HCT116 (cell line): Measurements from ENCODE around the gene DEFB115.

ENCODE experiments used
- CTCF ChIP-seq, 3 experiments: fragments of 200-600 bp in 1 of 3; sonication (generic) in 1 of 3; IDR thresholded peaks in 2 of 3; conservative IDR thresholded peaks in 1 of 3; 2 replicates each; pipeline ENCODE4 v1.5.1; 2012 to 2017; ENCODE audit warnings: low read depth in 2 of 3, low read length in 2 of 3, antibody characterized with exemption in 1 of 3, borderline replicate concordance in 1 of 3, control low read depth in 1 of 3, mild to moderate bottlenecking in 1 of 3, mixed read lengths in 1 of 3, mixed run types in 1 of 3, moderate library complexity in 1 of 3; ENCODE audit not compliant: insufficient read depth in 1 of 3
- EGR1 ChIP-seq: IDR thresholded peaks from 2 replicates; pipeline ENCODE4 v1.6.1; 2012; ENCODE audit warnings: low read depth
- EZH2 ChIP-seq: fragments of 200-600 bp; sonication (generic); IDR thresholded peaks from 2 replicates; pipeline ENCODE4 v1.6.1; 2017; ENCODE audit warnings: antibody characterized with exemption, mixed run types
- JUND ChIP-seq: IDR thresholded peaks from 2 replicates; pipeline ENCODE4 v1.6.1; 2012
- POLR2A ChIP-seq: IDR thresholded peaks from 2 replicates; pipeline ENCODE4 v1.7.0; 2011; ENCODE audit warnings: borderline replicate concordance; ENCODE audit not compliant: insufficient read depth, insufficient read length; ENCODE audit errors: extremely low read depth
- POLR2AphosphoS5 ChIP-seq: IDR thresholded peaks from 2 replicates; pipeline ENCODE4 v1.6.1; 2011; ENCODE audit warnings: mild to moderate bottlenecking, low read depth, low read length, moderate library complexity
- RAD21 ChIP-seq: IDR thresholded peaks from 2 replicates; pipeline ENCODE4 v1.6.1; 2012; ENCODE audit warnings: low read depth, mild to moderate bottlenecking
- REST ChIP-seq: IDR thresholded peaks from 2 replicates; pipeline ENCODE4 v1.6.1; 2012; ENCODE audit warnings: low read depth
- ZBTB33 ChIP-seq: IDR thresholded peaks from 2 replicates; pipeline ENCODE4 v1.6.1; 2011; ENCODE audit warnings: mild to moderate bottlenecking, low read length, moderate library complexity; ENCODE audit not compliant: insufficient replicate concordance; ENCODE audit errors: extremely low read depth
- TF ChIP-seq, protein P1 (sequence below): IDR thresholded peaks from 2 replicates; pipeline ENCODE4 v1.6.1; 2012

DNA sequence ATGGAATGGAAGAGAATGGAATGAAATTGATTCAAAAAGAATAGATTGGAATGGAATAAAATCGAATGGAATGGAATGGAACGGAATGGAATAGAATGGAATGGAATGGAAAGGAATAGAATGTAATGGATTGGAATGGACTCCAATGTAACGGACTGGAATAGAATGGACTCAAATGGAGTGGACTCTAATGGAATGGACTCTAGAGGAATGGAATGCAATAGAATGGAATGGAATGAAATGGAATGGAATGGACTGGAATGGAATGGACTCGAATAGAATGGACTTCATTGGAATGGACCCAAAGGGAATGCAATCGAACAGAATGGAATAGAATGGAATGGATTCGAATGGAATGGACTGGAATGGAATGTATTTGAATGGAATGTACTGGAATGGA, 19.7 kb upstream of the DEFB115 start:
- TF ChIP-seq REST (no peak), CTCF (IDR thresholded peaks at IDR 0.05 in 2 of 3, conservative IDR thresholded peaks at IDR 0.05 in 1 of 3; ENCODE audit: borderline replicate concordance in 1 of 3, insufficient read depth in 1 of 3, low read depth in 2 of 3, low read length in 2 of 3) (no peak), ZBTB33 (no peak), POLR2A (no peak), POLR2AphosphoS5 (no peak), EGR1 (no peak), JUND (no peak), RAD21 (no peak), EZH2 (no peak)
- TF ChIP-seq, protein P1, sequence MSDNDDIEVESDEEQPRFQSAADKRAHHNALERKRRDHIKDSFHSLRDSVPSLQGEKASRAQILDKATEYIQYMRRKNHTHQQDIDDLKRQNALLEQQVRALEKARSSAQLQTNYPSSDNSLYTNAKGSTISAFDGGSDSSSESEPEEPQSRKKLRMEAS = no peak
